HEK293 (cell line): ENCODE measurements around the gene HMGB2.

Experiments
- BCL6B ChIP-seq: fragments of 450-650 bp; formaldehyde crosslinking; IDR thresholded peaks from 2 replicates; pipeline ENCODE4 v1.5.1; 2017; ENCODE audit warnings: missing biosample characterization, missing genetic modification characterization
- FEZF1 ChIP-seq: fragments of 450-650 bp; formaldehyde crosslinking; IDR thresholded peaks from 2 replicates; pipeline ENCODE4 v1.5.1; 2016; ENCODE audit warnings: missing biosample characterization, missing genetic modification characterization
- GFI1B ChIP-seq: fragments of 450-650 bp; formaldehyde crosslinking; IDR thresholded peaks from 2 replicates; pipeline ENCODE4 v1.5.1; 2016; ENCODE audit warnings: missing biosample characterization, missing genetic modification characterization
- IKZF3 ChIP-seq: fragments of 450-650 bp; IDR thresholded peaks from 2 replicates; pipeline ENCODE4 v1.5.0; 2018; ENCODE audit warnings: missing biosample characterization, mild to moderate bottlenecking, missing genetic modification characterization, moderate library complexity
- KLF10 ChIP-seq: fragments of 450-650 bp; IDR thresholded peaks from 2 replicates; pipeline ENCODE4 v1.5.1; 2018; ENCODE audit warnings: missing biosample characterization, mild to moderate bottlenecking, missing genetic modification characterization
- KLF17 ChIP-seq: fragments of 450-650 bp; formaldehyde crosslinking; IDR thresholded peaks from 2 replicates; pipeline ENCODE4 v1.5.1; 2016; ENCODE audit warnings: missing biosample characterization, missing genetic modification characterization
- KLF9 ChIP-seq: fragments of 450-650 bp; formaldehyde crosslinking; IDR thresholded peaks from 2 replicates; pipeline ENCODE4 v1.5.1; 2016; ENCODE audit warnings: missing biosample characterization, missing genetic modification characterization, low read depth
- OSR2 ChIP-seq: fragments of 450-650 bp; formaldehyde crosslinking; IDR thresholded peaks from 2 replicates; pipeline ENCODE4 v1.5.1; 2016; ENCODE audit warnings: missing biosample characterization, missing genetic modification characterization
- PRDM4 ChIP-seq: fragments of 450-650 bp; formaldehyde crosslinking; IDR thresholded peaks from 2 replicates; pipeline ENCODE4 v1.5.1; 2017; ENCODE audit warnings: missing biosample characterization, missing genetic modification characterization
- REPIN1 ChIP-seq: fragments of 450-650 bp; formaldehyde crosslinking; IDR thresholded peaks from 2 replicates; pipeline ENCODE4 v1.5.1; 2017; ENCODE audit warnings: missing biosample characterization, missing genetic modification characterization, low read depth
- WT1 ChIP-seq: fragments of 450-650 bp; formaldehyde crosslinking; IDR thresholded peaks from 2 replicates; pipeline ENCODE4 v1.5.1; 2016; ENCODE audit warnings: missing biosample characterization, missing genetic modification characterization
- ZFHX2 ChIP-seq: fragments of 450-650 bp; formaldehyde crosslinking; conservative IDR thresholded peaks from 2 replicates; pipeline ENCODE4 v1.5.1; 2016; ENCODE audit warnings: missing biosample characterization, missing genetic modification characterization
- ZFP37 ChIP-seq: fragments of 450-650 bp; formaldehyde crosslinking; IDR thresholded peaks from 2 replicates; pipeline ENCODE4 v1.5.1; 2016; ENCODE audit warnings: missing biosample characterization, missing genetic modification characterization
- ZNF112 ChIP-seq: fragments of 450-650 bp; formaldehyde crosslinking; IDR thresholded peaks from 2 replicates; pipeline ENCODE4 v1.5.0; 2017; ENCODE audit warnings: missing biosample characterization, missing genetic modification characterization
- ZNF121 ChIP-seq: fragments of 450-650 bp; formaldehyde crosslinking; IDR thresholded peaks from 2 replicates; pipeline ENCODE4 v1.5.1; 2016; ENCODE audit warnings: missing biosample characterization, missing genetic modification characterization
- ZNF155 ChIP-seq: fragments of 450-650 bp; formaldehyde crosslinking; IDR thresholded peaks from 2 replicates; pipeline ENCODE4 v1.5.1; 2016; ENCODE audit warnings: missing biosample characterization, missing genetic modification characterization
- ZNF157 ChIP-seq: fragments of 450-650 bp; formaldehyde crosslinking; IDR thresholded peaks from 2 replicates; pipeline ENCODE4 v1.5.1; 2016; ENCODE audit warnings: missing biosample characterization, missing genetic modification characterization
- ZNF169 ChIP-seq: fragments of 450-650 bp; formaldehyde crosslinking; IDR thresholded peaks from 2 replicates; pipeline ENCODE4 v1.5.1; 2016; ENCODE audit warnings: missing biosample characterization, missing genetic modification characterization
- ZNF2 ChIP-seq: fragments of 450-650 bp; formaldehyde crosslinking; IDR thresholded peaks from 2 replicates; pipeline ENCODE4 v1.5.1; 2016; ENCODE audit warnings: missing biosample characterization, missing genetic modification characterization
- ZNF274 ChIP-seq, 2 experiments: fragments of 200-500 bp in 1 of 2; fragments of 450-650 bp in 1 of 2; sonication (Bioruptor generic) in 1 of 2; formaldehyde crosslinking in 1 of 2; IDR thresholded peaks; 2 replicates each; pipeline versions ENCODE4 v1.5.1 to v1.6.1; 2014 to 2016; ENCODE audit warnings: borderline replicate concordance in 1 of 2, inconsistent platforms in 1 of 2, low read length in 1 of 2, missing biosample characterization in 1 of 2, missing genetic modification characterization in 1 of 2
- ZNF354C ChIP-seq: fragments of 450-650 bp; formaldehyde crosslinking; IDR thresholded peaks from 2 replicates; pipeline ENCODE4 v1.5.1; 2016; ENCODE audit warnings: missing biosample characterization, missing genetic modification characterization, low read depth, borderline replicate concordance
- ZNF404 ChIP-seq: fragments of 450-650 bp; formaldehyde crosslinking; IDR thresholded peaks from 2 replicates; pipeline ENCODE4 v1.5.1; 2017; ENCODE audit warnings: missing biosample characterization, missing genetic modification characterization
- ZNF423 ChIP-seq: fragments of 450-650 bp; formaldehyde crosslinking; IDR thresholded peaks from 2 replicates; pipeline ENCODE4 v1.5.1; 2016; ENCODE audit warnings: missing biosample characterization, missing genetic modification characterization
- ZNF510 ChIP-seq: fragments of 450-650 bp; formaldehyde crosslinking; IDR thresholded peaks from 2 replicates; pipeline ENCODE4 v1.5.1; 2018; ENCODE audit warnings: mild to moderate bottlenecking, missing genetic modification characterization, missing biosample characterization; ENCODE audit not compliant: insufficient replicate concordance
- ZNF529 ChIP-seq: fragments of 450-650 bp; formaldehyde crosslinking; IDR thresholded peaks from 2 replicates; pipeline ENCODE4 v1.5.1; 2017; ENCODE audit warnings: missing genetic modification characterization, missing biosample characterization; ENCODE audit not compliant: insufficient replicate concordance
- ZNF555 ChIP-seq: fragments of 450-650 bp; formaldehyde crosslinking; conservative IDR thresholded peaks from 2 replicates; pipeline ENCODE4 v1.5.1; 2017; ENCODE audit warnings: missing biosample characterization, mild to moderate bottlenecking, missing genetic modification characterization, inconsistent platforms
- ZNF623 ChIP-seq: fragments of 450-650 bp; formaldehyde crosslinking; IDR thresholded peaks from 2 replicates; pipeline ENCODE4 v1.5.1; 2016; ENCODE audit warnings: missing biosample characterization, missing genetic modification characterization
- ZNF792 ChIP-seq: fragments of 450-650 bp; formaldehyde crosslinking; IDR thresholded peaks from 2 replicates; pipeline ENCODE4 v1.5.1; 2016; ENCODE audit warnings: missing biosample characterization, missing genetic modification characterization
- TF ChIP-seq, protein P1 (sequence below): fragments of 450-650 bp; formaldehyde crosslinking; IDR thresholded peaks from 2 replicates; pipeline ENCODE4 v1.5.1; 2016; ENCODE audit warnings: missing biosample characterization, missing genetic modification characterization
- TF ChIP-seq, protein P2 (sequence below): fragments of 450-650 bp; formaldehyde crosslinking; IDR thresholded peaks from 2 replicates; pipeline ENCODE4 v1.5.1; 2017; ENCODE audit warnings: missing biosample characterization, missing genetic modification characterization

The HMGB2 gene

DNA sequence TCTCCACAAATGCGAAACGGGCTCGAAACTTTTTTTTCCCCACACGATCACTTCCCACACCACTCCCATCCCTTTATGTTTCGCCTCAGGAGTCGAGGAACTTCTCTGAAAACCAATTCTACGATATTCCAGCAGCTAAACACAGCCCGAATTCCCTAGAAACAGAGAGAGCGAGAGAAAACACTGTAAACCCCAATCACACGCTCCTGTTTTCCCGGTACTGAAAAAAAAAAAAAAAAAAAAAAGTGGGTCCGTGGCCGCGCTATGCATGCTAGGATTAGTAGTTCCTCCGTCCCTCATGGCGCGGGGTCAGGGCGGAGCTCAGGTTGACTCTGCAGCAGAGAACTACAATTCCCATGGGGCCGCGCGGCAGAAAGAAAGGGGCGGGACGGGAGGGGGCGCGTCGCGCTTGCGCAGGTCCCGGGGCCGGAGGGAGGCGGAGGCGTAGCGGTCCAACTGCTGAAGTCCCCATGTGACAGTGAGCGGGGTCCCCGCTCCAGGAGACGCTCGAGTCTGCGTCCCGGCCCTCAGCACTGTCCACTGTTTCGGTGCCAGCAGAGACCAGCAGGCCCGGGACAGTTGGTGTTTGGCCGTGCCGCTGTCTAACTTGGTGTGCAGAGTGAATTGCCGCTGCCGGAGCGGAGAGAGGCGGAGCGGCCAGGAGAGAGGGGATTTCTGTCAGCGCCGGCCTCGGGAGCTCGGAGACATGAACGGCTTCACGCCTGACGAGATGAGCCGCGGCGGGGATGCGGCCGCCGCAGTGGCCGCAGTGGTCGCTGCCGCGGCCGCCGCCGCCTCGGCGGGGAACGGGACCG lies 36.5 kb upstream of the HMGB2 start, which contains the start of gene SAP30 (continued):
- TF ChIP-seq, protein P1, sequence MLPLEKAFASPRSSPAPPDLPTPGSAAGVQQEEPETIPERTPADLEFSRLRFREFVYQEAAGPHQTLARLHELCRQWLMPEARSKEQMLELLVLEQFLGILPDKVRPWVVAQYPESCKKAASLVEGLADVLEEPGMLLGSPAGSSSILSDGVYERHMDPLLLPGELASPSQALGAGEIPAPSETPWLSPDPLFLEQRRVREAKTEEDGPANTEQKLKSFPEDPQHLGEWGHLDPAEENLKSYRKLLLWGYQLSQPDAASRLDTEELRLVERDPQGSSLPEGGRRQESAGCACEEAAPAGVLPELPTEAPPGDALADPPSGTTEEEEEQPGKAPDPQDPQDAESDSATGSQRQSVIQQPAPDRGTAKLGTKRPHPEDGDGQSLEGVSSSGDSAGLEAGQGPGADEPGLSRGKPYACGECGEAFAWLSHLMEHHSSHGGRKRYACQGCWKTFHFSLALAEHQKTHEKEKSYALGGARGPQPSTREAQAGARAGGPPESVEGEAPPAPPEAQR: no peak
- TF ChIP-seq ZNF792 (tag by site-specific recombination): no peak
- no peak for TF ChIP-seq ZNF155 (tag by site-specific recombination)
- no peak for TF ChIP-seq ZNF623 (tag by site-specific recombination)
- no peak for TF ChIP-seq ZNF121 (tag by site-specific recombination)
- TF ChIP-seq IKZF3 (tag by site-specific recombination): peak; percentile 68
- TF ChIP-seq BCL6B (tag by site-specific recombination): peak; percentile 41; the same call in 1 of the 2 replicates
- 0 out of 2 replicates have a peak, but pooled peaks have one; percentile 34 for TF ChIP-seq ZFP37
- TF ChIP-seq ZNF555 (tag by site-specific recombination): no peak
- TF ChIP-seq KLF9 (tag by site-specific recombination): peak; percentile 91
- TF ChIP-seq, protein P2, sequence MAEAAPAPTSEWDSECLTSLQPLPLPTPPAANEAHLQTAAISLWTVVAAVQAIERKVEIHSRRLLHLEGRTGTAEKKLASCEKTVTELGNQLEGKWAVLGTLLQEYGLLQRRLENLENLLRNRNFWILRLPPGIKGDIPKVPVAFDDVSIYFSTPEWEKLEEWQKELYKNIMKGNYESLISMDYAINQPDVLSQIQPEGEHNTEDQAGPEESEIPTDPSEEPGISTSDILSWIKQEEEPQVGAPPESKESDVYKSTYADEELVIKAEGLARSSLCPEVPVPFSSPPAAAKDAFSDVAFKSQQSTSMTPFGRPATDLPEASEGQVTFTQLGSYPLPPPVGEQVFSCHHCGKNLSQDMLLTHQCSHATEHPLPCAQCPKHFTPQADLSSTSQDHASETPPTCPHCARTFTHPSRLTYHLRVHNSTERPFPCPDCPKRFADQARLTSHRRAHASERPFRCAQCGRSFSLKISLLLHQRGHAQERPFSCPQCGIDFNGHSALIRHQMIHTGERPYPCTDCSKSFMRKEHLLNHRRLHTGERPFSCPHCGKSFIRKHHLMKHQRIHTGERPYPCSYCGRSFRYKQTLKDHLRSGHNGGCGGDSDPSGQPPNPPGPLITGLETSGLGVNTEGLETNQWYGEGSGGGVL (tag by site-specific recombination): no peak
- no peak for TF ChIP-seq ZNF169 (tag by site-specific recombination)
- TF ChIP-seq KLF17 (tag by site-specific recombination): no peak
- no peak for TF ChIP-seq ZNF274 (IDR thresholded peaks at IDR 0.05; ENCODE audit: low read length)
- no peak for TF ChIP-seq ZNF274 (tag by site-specific recombination; IDR thresholded peaks at IDR 0.05; ENCODE audit: borderline replicate concordance)
- peak; percentile 34; the same call in 1 of the 2 replicates for TF ChIP-seq PRDM4 (tag by site-specific recombination)
- no peak for TF ChIP-seq ZNF510
- no peak for TF ChIP-seq WT1 (tag by site-specific recombination)
- no peak for TF ChIP-seq REPIN1
- no peak for TF ChIP-seq ZNF354C (tag by site-specific recombination)
- no peak for TF ChIP-seq ZNF112 (tag by site-specific recombination)
- no peak for TF ChIP-seq ZNF423 (tag by site-specific recombination)
- TF ChIP-seq ZNF2: peak; percentile 32; the same call in 1 of the 2 replicates
- no peak for TF ChIP-seq GFI1B (tag by site-specific recombination)
- peak; percentile 58; the same call in 1 of the 2 replicates for TF ChIP-seq ZFHX2 (tag by site-specific recombination)
- no peak for TF ChIP-seq ZNF157 (tag by site-specific recombination)
- peak; percentile 84; the same call in 1 of the 2 replicates for TF ChIP-seq KLF10 (tag by site-specific recombination)
- no peak for TF ChIP-seq FEZF1 (tag by site-specific recombination)
- TF ChIP-seq ZNF529 (tag by site-specific recombination): no peak
- TF ChIP-seq OSR2 (tag by site-specific recombination): no peak
- no peak for TF ChIP-seq ZNF404
